Measurements from ENCODE around the gene ANP32D. TPM values are rescaled to one million over a fixed set of nuclear protein-coding genes. Genes with fewer than 3 reads are reported as not detected.
"Not testable (repeated sequence)": the region's sequence is repeated elsewhere in the genome, so short reads cannot be mapped to it uniquely, and the experiment has no call there.

Gene ANP32D
- total RNA-seq, result under 1 TPM in 1 of 2 donors, not detected in 1; 0.37 TPM
- polyA plus RNA-seq, result under 1 TPM in 1 of 2 donors, not detected in 1; 0.16 TPM
- long read RNA-seq, donor 1, result 0 reads
- long read RNA-seq, donor 2, result 0 reads
- long read RNA-seq, donor 3, result 0 reads
- long read RNA-seq, donor 4, result 0 reads
- long read RNA-seq, donor 5, result 0 reads

DNA sequence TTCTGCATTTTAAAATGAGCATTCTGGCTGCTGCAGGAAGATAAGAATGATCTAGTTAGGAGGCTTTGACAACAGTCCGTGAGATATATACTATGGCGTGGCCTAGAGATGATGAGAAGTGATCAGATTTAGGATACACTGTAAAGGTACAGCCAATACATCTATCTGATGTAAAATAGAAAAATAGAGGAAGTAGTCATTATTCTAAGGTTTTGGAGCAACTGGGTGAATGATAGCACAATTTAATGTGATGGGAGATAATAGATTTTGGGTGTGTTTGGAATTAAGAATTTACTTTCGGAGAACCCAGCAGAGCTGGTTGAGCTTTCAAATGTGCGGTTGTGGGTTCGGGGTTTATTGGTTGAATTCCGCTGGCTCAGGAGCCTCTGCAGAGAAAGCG is at the start of gene ANP32D:
Gene ANP32D (plus strand): TSS at position 301 of the 400 bp plus-strand sequence. CDS start 106 bp downstream, outside the sequence.
- no peak within 1 kb of the TSS for H3K4me3 ChIP-seq
- H3K9me3 ChIP-seq (ENCODE audit: control insufficient read depth in 4 of 4, insufficient read depth in 3 of 4, low read length in 3 of 4), result peaks cover 0 to 10% (median 4%) of the 10 kb centered on the region in 4 donors
- no peak for DNase-seq
- H3K27me3 ChIP-seq (ENCODE audit: control insufficient read depth in 3 of 3, insufficient read depth in 3 of 3, low read length in 2 of 3), result no peaks in the 10 kb centered on the region
- H3K36me3 ChIP-seq (ENCODE audit: control insufficient read depth in 4 of 4, insufficient read depth in 4 of 4, low read length in 4 of 4), result no peaks in the 10 kb centered on the region
- ATAC-seq (ENCODE audit: insufficient read depth, low FRiP score), result no peak
- TF ChIP-seq, protein P1, sequence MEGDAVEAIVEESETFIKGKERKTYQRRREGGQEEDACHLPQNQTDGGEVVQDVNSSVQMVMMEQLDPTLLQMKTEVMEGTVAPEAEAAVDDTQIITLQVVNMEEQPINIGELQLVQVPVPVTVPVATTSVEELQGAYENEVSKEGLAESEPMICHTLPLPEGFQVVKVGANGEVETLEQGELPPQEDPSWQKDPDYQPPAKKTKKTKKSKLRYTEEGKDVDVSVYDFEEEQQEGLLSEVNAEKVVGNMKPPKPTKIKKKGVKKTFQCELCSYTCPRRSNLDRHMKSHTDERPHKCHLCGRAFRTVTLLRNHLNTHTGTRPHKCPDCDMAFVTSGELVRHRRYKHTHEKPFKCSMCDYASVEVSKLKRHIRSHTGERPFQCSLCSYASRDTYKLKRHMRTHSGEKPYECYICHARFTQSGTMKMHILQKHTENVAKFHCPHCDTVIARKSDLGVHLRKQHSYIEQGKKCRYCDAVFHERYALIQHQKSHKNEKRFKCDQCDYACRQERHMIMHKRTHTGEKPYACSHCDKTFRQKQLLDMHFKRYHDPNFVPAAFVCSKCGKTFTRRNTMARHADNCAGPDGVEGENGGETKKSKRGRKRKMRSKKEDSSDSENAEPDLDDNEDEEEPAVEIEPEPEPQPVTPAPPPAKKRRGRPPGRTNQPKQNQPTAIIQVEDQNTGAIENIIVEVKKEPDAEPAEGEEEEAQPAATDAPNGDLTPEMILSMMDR (IDR thresholded peaks at IDR 0.05; ENCODE audit: control extremely low read depth, extremely low read depth), result no peak
- peak within 1 kb of the TSS in 1 of 2 donors; percentile 9 for H3K27ac ChIP-seq (ENCODE audit: low read depth in 1 of 2, low read length in 1 of 2)
- WGBS, 2 donors, result 95 to 96% methylated on average over 7 of the region's 7 CpGs
- H3K4me1 ChIP-seq (ENCODE audit: control insufficient read depth in 5 of 5, insufficient read depth in 5 of 5, low read length in 5 of 5), result no peaks in the 10 kb centered on the region
- H3K9ac ChIP-seq (ENCODE audit: insufficient read depth in 1 of 2, low read length in 2 of 2), result no peak within 1 kb of the TSS

DNA sequence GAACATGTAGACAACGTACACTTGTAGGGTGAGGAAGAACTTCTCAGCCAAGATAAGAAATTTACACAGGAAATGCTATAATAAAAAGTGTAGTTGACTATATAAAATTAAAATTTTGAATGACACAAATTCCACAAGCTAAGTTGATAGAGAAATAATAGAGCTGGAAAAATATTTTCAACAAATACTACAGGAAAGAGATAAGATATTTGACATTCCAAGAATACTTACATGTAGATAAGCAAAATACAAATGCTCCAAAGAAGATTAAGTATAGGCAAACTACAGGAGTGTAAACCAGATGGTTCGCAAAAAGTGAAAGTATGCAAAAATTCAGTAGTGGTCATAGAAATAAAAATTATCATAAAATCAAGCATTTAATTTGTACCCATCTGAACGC is 49.2 kb upstream of the ANP32D start:
- 33 to 53% methylated on average over 3 of the region's 3 CpGs for WGBS, 2 donors
- ATAC-seq (ENCODE audit: insufficient read depth, low FRiP score) (no peak), DNase-seq (no peak)
- TF ChIP-seq, protein P1 (IDR thresholded peaks at IDR 0.05; ENCODE audit: control extremely low read depth, extremely low read depth), result no peak
- no peaks in the 10 kb centered on the region for H3K36me3 ChIP-seq (ENCODE audit: control insufficient read depth in 4 of 4, insufficient read depth in 4 of 4, low read length in 4 of 4)
- H3K9ac ChIP-seq (ENCODE audit: insufficient read depth in 1 of 2, low read length in 2 of 2), result no peak overlapping the region
- H3K4me1 ChIP-seq (ENCODE audit: control insufficient read depth in 5 of 5, insufficient read depth in 5 of 5, low read length in 5 of 5), result peaks cover 0 to 13% (median 0%) of the 10 kb centered on the region in 5 donors
- no peaks in the 10 kb centered on the region for H3K27me3 ChIP-seq (ENCODE audit: control insufficient read depth in 3 of 3, insufficient read depth in 3 of 3, low read length in 2 of 3)
- H3K9me3 ChIP-seq (ENCODE audit: control insufficient read depth in 4 of 4, insufficient read depth in 3 of 4, low read length in 3 of 4), result no peaks in the 10 kb centered on the region
- H3K4me3 ChIP-seq, result no peak overlapping the region
- no peak overlapping the region for H3K27ac ChIP-seq (ENCODE audit: low read depth in 1 of 2, low read length in 1 of 2)

DNA sequence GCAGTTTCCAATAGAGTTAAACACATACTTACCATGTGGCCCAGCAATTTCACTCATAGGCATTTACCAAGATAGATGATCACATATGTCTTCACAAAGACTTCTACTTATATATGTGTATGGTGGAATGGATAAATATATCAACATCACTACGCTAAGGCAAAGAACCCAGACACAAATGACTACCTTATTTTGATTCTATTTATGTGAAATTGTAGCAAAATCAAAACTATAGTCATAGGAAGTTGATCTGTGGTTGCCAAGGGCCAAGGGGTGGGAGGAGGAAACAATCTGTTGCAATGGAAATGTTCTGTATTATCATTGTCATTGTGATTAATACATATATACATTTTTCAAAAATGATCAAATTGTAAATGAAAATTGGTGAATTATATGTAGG is 47.7 kb upstream of the ANP32D start:
- no peak for ATAC-seq (ENCODE audit: insufficient read depth, low FRiP score)
- 93 to 98% methylated on average over 1 of the region's 1 CpG for WGBS, 2 donors

DNA sequence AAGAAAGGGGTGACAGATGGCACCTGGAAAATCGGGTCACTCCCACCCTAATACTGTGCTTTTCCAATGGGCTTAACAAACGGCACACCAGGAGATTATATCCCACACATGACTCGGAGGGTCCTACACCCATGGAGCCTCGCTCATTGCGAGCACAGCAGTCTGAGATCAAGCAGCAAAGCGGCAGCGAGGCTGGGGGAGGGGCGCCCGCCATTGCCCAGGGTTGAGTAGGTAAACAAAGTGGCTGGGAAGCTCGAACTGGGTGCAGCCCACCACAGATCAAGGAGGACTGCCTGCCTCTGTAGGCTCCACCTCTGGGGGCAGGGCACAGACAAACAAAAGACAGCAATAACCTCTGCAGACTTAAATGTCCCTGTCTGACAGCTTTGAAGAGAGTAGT is 38.3 kb upstream of the ANP32D start:
- not testable (repeated sequence) for ATAC-seq (ENCODE audit: insufficient read depth, low FRiP score); H3K9ac ChIP-seq (ENCODE audit: insufficient read depth in 1 of 2, low read length in 2 of 2); H3K4me1 ChIP-seq (ENCODE audit: control insufficient read depth in 5 of 5, insufficient read depth in 5 of 5, low read length in 5 of 5); H3K4me3 ChIP-seq; H3K9me3 ChIP-seq (ENCODE audit: control insufficient read depth in 4 of 4, insufficient read depth in 3 of 4, low read length in 3 of 4); DNase-seq; H3K27me3 ChIP-seq (ENCODE audit: control insufficient read depth in 3 of 3, insufficient read depth in 3 of 3, low read length in 2 of 3); H3K36me3 ChIP-seq (ENCODE audit: control insufficient read depth in 4 of 4, insufficient read depth in 4 of 4, low read length in 4 of 4); H3K27ac ChIP-seq (ENCODE audit: low read depth in 1 of 2, low read length in 1 of 2)
- 90 to 91% methylated on average over 10 of the region's 10 CpGs for WGBS, 2 donors

More for the DNA sequence above, 47.7 kb upstream of the ANP32D start:
- Histone ChIP-seq H3K4me1 (ENCODE audit: control insufficient read depth in 5 of 5, insufficient read depth in 5 of 5, low read length in 5 of 5) (peaks cover 0 to 6% (median 0%) of the 10 kb centered on the region in 5 donors), H3K9ac (ENCODE audit: insufficient read depth in 1 of 2, low read length in 2 of 2) (no peak overlapping the region), H3K4me3 (no peak overlapping the region), H3K36me3 (ENCODE audit: control insufficient read depth in 4 of 4, insufficient read depth in 4 of 4, low read length in 4 of 4) (no peaks in the 10 kb centered on the region), H3K27ac (ENCODE audit: low read depth in 1 of 2, low read length in 1 of 2) (no peak overlapping the region), H3K27me3 (ENCODE audit: control insufficient read depth in 3 of 3, insufficient read depth in 3 of 3, low read length in 2 of 3) (no peaks in the 10 kb centered on the region), H3K9me3 (ENCODE audit: control insufficient read depth in 4 of 4, insufficient read depth in 3 of 4, low read length in 3 of 4) (no peaks in the 10 kb centered on the region)
- TF ChIP-seq, protein P1 (IDR thresholded peaks at IDR 0.05; ENCODE audit: control extremely low read depth, extremely low read depth), result no peak
- no peak for DNase-seq
